ENCODE results near the gene ZBTB6.
"Not testable (repeated sequence)": the region's sequence is repeated elsewhere in the genome, so short reads cannot be mapped to it uniquely, and the experiment has no call there.

ZBTB6 gene

DNA sequence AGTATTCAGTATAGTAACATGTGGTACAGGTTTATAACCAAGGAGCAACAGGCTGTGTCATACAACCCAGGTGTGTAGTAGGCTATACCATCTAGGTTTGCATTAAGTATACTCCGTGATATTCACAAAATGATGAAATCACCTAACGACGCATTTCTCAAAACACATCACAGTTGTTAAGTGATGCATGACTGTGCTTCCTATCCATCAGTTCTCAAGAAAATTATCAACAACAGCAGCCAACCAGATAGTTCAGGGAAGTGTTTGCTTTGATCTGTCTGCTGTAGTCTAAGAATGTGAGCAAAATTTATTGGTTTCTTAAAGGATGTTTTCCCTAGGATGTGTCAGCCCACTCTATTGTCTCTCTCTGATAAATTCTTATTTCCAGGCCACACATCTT is 10.8 kb upstream of the ZBTB6 start:
- FAIRE-seq, result no peak

DNA sequence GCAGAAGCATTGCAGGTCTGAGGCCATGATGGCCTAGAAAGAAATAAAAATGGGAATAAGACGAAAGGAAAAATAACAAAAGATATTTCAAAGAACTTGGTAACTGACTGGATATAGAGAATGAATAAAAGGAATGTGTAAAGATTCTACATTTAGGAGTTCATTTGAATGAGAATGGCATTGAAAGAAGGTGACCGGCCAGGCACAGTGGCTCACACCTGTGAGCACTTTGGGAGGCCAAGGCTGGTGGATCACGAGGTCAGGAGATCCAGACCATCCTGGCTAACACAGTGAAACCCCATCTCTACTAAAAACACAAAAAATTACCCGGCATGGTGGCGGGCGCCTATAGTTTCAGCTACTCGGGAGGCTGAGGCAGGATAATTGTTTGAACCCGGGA is 9.6 kb upstream of the ZBTB6 start:
- no peak for FAIRE-seq

DNA sequence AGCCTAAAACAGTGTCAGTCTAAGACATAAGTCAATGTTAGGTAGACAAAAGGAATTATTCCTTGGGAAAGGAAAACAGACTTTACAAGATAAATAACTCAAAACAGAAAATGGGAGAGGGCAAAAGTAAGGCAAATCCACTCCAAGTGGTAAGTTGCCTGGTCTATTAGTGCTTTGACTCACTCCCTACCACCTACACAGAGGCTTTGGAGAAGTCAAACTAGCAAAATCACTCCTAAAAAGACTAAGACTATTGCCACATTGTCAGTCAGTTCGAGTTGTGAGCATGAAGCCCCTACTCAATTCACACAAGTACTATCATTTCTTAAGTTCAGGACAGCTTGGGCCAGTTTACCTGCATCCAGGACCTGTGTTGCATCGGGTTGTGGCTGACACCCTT is 5.2 kb upstream of the ZBTB6 start:
- FAIRE-seq, result no peak

DNA sequence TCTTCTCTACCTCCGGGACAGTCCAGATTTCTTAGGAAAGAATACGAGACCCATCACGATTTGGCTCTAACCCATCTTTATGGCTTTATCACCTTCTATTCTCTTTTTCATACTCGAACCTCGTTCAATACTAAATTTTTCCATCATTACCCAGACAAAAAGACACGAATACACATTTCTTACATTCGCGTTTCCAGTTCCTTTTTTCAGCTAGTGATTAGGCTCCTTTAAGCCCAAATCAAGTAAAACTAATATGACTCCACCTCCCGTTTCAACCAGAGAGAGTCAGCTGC is 506 bp downstream of the ZBTB6 start:
- no peak for FAIRE-seq

DNA sequence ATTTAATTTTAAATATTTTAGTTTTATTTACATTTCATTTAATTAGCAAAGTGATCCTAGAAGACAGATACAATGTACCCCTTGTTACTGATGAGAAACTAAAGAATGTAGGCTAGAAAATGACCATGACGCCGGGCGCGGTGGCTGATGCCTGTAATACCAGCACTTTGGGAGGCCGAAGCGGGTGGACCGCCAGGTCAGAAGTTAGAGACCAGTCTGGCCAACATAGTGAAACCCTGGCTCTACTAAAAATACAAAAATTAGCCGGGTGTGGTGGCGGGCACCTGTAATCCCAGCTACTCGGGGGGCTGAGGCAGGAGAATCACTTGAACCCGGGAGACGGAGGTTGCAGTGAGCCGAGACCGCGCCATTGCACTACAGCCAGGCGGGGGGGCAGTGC is 7.0 kb downstream of the ZBTB6 start:
- not testable (repeated sequence) for FAIRE-seq

DNA sequence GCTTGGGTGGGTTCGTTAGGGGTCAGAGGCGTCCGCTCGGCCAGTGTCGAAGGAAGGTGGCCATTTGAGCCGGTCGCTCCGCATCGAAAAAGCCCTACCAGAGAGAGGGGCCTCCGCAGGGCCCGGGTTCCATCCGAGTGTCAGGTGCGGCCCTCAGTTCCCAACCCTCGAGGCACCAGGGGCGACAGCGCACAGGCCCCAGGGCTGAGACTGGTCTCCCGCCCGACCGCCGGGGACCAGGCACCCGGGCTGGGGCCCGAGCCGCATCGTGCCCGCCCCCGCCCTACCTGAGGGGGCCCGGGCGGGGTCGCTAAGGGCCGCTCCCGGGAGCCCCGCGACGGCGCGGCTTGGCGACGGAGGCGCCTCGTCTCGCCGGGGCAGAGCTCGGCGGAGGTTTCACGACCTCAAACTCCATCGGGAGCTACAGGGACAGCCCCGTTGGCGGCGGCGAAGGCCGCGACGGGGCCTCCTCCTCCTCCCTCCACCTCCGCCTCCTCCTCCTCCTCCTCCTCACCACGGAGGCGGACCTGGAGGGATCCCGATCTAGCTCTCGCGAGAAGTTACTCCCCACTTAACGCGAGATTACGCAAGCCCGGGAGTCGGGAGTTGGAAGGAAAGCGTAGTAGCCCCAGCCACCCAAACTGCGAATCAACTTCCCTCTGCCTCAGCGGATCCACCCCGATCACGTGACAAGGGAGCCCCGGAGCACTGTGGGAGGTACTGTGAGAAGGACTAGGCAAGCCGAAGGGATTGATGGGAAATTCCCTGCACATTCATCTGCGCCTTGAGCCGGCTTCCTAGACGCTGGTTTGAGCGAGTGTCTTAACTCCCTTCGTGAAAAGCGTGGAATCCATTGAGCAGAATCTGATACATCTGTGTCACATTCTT is 8.1 kb downstream of the ZBTB6 start, which contains the start of gene RC3H2:
TSS of gene RC3H2 (minus strand) at position 537 of the 888 bp plus-strand sequence. CDS start 7,850 bp downstream, outside the sequence.
- peak; percentile 98 for FAIRE-seq

DNA sequence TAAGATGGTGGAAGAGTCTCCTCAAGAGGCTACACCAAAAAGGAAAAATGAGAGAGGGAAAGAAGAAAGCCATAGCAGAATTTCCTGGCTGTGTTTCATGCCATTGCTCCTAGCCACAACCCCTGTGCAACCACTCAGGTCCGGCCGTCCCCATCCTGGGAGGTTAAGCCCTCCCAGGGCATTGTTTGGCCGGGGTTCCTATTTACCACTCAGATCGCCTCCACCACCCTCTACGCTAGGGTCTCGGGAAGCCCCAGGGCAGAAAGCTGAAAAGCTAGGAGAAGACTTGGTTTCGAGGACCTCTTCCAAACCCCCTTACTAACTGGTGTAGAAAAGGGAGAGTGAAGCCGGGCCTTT is 8.7 kb downstream of the ZBTB6 start:
- FAIRE-seq, result no peak

DNA sequence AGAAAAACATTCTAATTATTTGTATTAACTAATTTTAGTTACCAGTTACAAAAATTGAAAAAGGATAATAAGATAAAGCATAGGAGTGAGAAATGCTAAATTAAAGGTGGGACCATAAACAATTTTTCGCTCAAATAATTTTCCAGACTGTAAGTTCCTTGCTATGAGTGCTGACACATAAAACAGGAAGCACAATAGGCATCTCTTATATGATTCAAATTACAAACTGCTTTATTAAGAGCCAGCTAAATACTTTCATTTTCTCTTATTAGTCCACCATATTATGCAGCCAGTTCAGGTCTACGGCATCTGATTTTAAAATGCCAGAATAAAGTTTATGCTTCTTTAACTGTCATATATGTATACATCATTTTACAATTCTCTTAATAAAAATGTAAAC is 12.3 kb downstream of the ZBTB6 start:
- FAIRE-seq, result no peak

DNA sequence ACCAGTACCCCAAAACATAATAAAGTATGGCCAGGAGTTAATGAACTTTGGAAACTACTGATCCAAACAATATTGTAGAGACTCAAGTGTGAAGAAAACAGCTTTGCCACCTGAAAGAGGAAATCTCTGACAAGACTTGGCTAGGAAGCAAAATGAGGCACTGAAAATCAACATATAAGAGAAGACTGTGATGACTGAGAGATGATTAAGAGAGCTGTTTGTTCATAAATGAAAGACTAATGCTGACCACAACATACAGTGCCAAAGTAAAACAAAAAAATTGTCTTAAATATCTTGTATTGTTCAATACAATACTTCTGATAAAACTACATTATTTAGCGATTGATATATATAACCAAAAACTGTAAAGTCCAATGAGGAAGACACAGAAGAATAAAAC is 15.2 kb downstream of the ZBTB6 start:
- FAIRE-seq, result no peak

DNA sequence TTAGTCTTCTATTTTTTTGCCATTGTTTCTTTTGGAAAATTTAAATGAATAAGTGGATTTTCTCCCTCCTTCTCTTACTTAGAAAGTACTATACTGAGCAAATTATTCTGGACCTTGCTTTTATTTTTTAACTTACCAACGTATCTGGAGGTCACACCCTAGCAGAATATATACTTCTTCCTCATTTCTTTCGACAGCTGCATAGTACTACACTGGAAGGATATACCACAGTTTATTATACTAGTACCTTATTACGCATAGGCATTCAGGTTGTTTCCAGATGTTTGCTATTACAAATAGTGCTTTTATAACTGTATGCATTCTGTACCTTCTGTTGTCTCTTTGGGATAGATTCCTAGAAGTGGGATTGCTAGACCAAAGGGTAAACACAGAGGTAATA is 24.6 kb downstream of the ZBTB6 start:
- FAIRE-seq, result no peak

DNA sequence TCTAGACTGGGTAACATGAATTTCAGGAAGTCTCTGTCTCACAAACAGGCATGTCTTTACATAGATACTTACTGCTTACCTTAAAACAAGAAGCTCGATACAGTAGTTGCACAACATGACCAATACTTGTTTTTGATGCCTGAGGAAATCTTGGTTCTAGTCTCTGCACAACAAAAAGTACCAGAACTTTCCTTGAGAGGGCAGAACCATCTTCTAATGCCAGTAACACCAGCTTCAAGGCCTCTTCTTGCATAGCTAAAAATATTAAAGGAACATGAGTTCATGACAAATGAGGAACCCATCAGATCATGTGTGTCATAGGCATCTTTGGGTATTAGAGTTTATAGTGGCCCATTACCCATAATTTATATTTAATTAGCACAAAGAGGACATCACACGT is 30.0 kb downstream of the ZBTB6 start:
- FAIRE-seq, result no peak

DNA sequence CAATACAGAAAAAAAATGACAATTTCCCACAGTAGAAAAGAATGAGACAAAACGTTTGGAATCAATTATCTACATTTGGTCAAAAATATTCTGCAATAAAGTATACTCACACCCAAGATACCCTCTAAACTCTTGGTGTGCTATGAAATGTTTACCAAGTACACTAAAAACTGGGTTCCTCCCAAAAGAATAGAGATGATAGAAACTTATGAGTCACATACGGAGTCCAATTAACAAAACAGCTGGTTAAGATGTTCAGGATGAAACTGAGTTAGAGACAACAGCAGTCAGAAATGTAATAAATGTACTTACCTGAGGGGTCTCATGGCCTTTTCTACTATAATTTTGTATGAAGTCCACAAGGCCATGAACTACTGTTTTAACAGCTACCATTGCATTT is 33.7 kb downstream of the ZBTB6 start:
- FAIRE-seq, result no peak

DNA sequence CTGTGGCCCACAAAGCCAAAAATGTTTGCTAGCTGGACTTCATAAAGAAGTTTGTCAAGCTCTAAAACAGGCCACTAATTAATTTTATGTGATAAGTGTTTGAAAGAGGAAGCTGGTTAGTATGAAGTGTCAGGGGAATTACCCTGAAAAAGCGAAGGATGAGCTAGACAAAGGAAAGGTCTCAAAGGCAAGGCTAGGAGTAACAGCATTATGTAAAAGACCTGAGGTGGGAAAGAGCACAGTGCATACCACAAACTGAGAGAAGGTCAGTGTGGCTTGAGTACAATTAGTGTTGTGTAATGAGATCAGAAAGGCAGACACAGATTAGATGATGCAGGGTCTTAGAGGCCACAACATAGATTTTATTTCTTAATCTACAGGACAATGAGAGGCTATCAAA is 37.6 kb downstream of the ZBTB6 start:
- FAIRE-seq, result no peak

DNA sequence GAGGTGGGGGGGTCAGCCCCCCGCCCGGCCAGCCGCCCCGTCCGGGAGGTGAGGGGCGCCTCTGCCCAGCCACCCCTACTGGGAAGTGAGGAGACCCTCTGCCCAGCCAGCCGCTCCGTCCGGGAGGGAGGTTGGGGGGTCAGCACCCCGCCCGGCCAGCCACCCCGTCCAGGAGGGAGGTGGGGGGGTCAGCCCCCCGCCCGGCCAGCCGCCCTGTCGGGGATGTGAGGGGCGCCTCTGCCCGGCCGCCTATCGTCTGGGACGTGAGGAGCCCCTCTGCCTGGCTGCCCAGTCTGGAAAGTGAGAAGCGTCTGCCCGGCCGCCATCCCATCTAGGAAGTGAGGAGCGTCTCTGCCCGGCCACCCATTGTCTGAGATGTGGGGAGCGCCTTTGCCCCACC is 45.8 kb downstream of the ZBTB6 start:
- not testable (repeated sequence) for FAIRE-seq

DNA sequence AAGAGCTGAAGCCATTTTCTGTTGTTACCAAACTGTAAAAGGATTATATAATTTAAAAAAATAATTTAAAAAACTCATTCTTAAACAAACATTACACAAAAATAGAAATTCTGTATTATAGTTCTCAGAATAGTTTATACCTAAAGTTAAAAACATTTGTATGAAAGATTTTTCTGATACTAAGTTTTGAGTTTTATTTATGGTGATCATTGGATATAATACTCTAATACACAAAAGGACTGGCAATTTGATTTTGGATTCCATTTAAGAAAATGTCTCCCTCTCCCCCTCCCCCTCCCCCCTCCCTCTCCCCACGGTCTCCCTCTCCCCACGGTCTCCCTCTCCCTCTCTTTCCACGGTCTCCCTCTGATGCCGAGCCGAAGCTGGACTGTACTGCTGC is 47.0 kb downstream of the ZBTB6 start:
- no peak for FAIRE-seq

DNA sequence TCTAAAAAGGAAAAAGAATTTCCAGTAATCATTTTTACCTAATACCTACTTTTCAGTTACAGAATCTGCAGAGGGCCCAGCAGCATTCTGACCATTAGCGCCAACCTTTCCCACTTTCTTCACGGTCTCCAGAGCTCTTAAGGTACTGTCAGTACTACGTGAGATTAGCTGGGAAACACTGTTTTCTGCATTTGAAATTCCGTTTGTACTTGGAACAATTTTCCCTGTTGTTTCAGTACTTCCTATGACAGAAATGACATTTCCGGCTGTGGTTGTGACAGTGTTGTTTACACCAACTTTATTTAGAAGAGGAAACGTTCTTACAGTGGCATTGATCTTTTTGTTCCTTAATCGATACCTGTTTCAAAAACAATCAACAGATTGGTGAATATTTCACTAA is 47.8 kb downstream of the ZBTB6 start:
- FAIRE-seq, result no peak

DNA sequence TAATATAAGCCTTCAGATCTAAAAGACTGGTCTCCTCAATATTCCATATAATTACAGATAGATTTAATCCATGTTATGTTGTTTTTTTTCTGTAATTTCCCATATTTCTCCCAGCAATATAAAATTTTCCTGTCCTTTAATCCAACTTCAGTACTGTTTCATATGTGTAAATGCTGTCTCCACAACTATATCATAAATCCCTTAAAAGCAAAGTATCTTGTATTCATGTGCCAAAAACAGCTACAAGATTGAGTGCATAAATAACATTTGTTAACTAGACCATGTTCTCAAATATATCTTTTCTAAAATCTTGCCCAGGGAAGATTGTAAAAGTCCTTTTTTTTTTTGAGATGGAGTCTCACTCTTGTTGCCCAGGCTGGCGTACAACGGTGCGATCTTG is 49.7 kb downstream of the ZBTB6 start:
- no peak for FAIRE-seq

DNA sequence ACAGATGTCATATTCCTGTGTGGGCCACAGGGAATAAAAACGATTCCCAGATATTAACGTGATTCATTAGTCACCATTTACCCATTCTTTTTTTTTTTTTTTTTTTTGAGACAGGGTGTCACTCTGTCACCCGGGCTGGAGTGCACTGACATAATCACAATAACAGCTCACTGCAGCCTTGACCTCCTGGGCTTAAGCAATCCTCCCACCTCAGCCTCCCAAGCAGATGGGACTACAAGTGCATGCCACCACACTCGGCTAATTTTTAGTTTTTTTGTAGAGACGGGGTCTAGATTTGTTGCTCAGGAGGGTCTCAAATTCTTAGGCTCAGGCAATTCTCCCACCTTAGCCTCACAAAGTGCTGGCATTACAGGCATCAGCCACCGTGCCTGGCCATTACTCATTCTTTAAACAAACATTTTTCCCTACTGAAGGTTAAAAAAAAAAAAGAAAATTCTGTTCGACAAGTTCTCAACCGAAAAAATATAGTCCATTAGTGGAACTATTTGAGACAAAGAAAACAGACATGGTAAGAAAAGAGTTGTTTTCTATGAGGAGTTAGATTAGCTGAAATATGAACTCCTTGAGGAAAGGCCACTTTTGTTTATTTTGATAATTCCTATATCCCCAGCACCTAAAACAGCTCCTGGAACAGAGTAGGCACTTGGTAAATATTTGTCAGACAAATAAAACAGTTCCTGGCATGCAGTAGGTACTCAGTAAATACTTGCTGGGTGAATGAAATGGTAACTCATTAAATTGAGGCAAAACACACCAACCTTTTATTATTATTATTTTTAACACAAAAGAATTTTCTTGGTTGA is 52.6 kb downstream of the ZBTB6 start:
- no peak for FAIRE-seq

All from endometrium (tissue), 2 donors.